Activated T-helper 1 cell treated with Interleukin-2 at 50 U/mL for 16 hours (primary cell): ENCODE measurements around the gene SSC5D.

Source experiments
- DNase-seq: peaks from one replicate; pipeline ENCODE4 v3.0.0-alpha.2; 2020; ENCODE audit warnings: low read depth

Gene SSC5D

GRCh38 chr19:55473225-55474012, 14.8 kb upstream of the SSC5D start:
- no peak for DNase-seq

DNA sequence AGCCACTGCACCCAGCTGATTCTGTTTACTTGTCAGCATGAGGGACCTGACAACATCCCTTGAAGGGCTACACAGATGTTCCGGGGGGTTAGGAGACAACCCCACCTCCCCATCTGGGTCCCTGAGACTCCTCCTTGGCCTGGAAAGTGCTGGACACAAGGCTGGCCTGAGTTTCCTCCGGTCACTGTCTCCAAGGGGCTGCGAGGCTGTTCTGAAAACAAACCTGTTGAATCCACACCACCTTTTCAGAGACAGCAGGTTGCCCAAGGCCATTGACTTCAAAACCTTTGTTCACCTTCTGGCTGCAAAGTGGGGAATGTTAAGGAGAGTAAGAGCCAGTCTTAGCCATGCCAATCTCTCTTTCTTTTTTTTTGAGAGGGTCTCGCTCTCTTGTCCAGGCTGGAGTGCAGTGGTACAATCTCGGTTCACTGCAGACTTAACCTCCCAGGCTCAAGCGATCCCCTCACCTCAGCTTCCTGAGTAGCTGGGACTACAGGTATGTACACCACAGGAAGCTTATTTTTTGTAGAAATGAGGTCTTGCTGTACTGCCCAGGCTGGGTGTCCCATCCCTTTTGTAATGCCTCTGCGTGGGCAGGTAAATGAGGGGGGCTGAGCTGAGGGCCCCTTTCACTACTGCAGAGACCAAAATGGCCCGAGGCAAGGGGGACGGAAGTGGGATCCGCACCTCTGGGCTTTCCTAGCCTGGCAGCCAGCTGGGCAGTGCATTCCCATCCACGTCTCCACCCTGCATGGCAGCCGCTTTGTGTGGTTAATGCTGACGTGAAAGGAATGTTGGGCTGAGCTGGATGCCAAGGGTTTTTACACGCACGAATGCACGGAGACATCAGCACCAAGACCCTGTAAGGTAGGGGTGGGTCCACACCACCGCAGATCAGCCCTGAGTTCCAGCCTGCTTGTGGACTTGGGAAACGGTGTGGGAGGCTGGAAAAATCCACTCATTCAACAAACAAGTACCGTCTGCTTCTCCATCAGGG, 13.7 kb upstream of the SSC5D start:
- DNase-seq, result no peak

DNA sequence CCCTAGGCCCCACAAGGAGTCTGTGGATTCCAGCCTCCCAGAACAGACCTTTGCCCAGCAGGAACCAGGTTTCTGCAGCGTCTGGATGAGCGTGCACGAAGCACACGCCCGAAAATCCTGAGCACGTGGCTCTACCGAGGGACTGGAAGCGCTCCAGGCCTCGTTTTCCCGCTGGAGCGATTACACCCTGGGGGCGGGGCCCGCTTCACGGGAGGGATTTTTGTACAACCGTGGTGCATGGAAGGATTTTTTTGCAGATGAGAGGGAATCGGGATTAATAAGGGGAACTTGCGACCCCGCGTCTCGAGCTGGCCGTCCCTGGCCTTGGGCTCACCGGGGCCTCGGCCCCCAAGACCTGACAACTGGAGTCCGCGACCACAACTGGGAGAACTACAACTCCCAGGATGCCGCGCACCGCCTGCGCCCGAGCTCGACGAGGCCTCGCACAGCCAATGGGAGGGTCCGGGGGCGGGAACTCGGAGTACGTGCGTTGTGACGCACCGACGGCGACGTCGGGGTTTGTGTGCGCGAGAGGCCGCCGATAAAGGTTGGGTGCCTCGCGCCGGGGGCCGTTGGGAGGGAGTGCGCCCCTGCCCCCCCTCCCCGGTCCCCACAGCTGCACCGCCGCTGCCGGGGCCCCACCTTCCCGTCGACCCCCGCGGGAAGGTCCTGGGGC, 12.0 kb upstream of the SSC5D start, which contains the start of gene ZNF628:
TSS of gene ZNF628 (plus strand) at position 518 of the 676 bp plus-strand sequence. CDS start 3,294 bp downstream, outside the sequence.
- DNase-seq, result peak; percentile 97

DNA sequence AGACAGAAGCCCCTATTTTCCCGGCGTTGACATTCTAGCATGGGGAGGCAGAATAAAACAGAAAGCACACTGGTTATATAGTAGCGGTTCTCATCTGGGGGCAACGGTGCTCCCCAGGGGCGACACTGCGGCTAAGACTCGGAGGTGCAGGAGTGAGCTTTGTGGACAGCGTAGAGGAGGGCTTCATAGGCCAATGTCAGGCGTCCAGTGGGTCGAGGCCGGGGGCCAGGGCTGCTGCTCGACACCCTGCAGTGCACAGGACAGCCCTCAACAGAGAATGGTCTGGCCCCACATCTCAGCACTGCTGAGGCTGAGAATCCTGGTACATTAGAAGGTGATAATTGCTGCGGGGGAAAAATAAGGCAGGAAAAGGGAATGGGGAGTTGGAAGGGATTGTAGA, 10.3 kb upstream of the SSC5D start:
- no peak for DNase-seq

- DNase-seq, result no peak
Measured at GRCh38 chr19:55478364-55478763, 9.9 kb upstream of the SSC5D start.

DNA sequence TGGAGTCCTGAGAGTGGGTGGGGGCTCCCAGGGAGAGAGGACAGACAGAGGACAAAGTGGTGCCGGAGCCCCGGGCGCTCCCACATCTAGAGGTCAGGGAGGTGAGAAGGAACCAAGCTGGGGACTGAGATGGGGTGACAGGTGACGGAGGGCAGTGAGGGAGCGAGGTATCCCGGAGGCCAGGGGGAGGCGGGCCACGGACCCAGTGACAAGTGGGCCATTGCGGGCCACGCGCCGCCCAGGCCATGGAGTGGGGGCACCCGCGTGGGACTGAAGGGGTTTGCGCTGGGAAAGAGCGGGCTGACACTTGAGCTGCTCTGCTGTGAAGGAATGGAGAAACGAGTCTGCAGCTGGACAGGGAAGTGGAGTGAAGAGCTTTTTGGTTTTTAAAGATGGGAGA, 9.2 kb upstream of the SSC5D start:
- no peak for DNase-seq

DNA sequence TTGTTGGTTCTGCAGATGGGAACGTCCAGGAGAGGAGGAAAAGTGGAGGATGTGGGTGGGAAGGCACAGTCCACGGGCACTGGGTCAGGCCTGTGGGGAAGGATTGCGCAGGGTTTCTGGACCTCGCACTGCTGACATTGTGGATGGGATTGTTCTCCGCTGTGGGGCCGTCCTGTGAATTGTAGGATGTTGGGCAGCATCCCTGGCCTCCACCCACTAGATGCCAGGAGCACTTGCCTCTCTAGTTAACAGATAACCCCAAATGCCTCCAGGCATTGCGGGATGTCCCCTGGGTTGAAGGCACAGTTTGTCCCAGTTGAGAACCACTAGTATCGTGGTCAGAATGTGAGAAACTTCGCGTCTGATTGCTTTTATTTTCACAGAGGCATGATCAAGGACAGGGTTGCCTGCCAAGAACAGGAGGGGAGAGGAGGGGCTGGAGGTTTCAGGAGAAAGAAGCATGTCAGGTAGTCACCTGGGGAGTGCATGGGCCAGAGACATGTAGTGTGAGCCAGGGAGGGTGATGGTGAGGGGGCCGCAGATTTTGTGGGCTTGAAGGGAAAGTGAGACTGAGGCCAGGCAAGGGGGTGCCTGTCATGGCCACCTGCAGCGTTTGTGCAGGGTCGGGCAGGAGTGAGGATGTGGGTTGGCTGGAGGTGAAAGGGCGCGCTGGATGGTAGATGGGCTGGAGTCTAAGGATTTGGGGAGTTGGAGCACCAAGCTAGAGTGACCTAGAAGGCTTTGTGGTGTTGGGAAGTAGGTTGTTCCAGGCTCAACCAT, 8.6 kb upstream of the SSC5D start:
- DNase-seq, result no peak

GRCh38 chr19:55481148-55481793, 7.0 kb upstream of the SSC5D start:
- no peak for DNase-seq

- DNase-seq, result no peak
Measured at GRCh38 chr19:55481794-55482155, 6.5 kb upstream of the SSC5D start.

DNA sequence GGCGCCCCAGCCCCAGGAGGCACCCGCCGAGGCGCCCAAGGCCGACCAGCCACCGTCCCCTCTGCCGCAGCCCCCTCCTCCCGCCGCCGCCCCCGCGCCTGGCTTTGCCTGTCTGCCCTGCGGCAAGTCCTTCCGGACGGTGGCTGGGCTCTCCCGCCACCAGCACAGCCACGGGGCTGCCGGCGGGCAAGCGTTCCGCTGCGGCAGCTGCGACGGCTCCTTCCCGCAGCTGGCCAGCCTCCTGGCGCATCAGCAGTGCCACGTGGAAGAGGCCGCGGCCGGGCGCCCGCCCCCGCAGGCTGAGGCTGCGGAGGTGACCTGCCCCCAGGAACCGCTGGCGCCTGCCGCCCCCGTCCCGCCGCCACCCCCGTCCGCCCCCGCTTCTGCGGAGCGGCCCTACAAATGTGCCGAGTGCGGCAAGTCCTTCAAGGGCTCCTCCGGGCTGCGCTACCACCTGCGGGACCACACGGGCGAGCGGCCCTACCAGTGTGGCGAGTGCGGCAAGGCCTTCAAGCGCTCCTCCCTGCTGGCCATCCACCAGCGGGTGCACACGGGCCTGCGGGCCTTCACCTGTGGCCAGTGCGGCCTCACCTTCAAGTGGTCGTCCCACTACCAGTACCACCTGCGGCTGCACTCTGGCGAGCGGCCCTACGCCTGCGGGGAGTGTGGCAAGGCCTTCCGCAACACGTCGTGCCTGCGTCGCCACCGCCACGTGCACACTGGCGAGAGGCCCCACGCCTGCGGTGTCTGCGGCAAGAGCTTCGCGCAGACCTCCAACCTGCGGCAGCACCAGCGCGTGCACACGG, 5.9 kb upstream of the SSC5D start:
- no peak for DNase-seq

DNA sequence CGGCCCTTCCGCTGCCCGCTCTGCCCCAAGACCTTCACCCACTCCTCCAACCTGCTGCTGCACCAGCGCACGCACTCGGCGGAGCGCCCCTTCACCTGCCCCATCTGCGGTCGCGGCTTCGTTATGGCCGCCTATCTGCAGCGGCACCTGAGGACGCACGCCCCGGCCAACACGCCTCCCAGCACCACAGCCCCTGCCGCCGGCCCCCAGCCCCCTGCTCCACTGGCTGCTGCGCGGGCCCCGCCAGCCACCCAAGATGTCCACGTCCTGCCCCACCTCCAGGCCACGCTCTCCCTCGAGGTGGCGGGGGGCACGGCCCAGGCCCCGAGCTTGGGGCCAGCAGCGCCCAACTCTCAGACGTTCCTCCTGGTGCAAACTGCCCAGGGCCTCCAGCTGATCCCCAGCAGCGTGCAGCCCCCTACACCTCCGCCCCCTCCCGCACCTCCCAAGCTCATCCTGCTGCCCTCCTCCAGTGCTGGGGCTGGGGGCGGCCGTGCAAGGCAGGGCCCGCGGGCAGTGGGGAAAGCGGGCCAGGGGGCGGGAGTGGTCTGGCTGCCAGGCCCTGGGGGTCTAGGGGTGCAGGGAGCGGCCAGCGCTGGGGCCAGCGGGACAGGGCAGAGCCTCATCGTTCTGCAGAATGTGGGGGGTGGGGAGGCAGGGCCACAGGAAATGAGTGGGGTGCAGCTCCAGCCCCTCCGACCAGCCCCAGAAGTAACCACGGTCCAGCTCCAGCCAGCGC, 5.1 kb upstream of the SSC5D start:
- DNase-seq, result no peak

- DNase-seq, result no peak
Measured at GRCh38 chr19:55483706-55484592, 4.3 kb upstream of the SSC5D start.

GRCh38 chr19:55484593-55485438, 3.4 kb upstream of the SSC5D start, which contains the start of gene NAT14:
Gene NAT14 (plus strand): TSS chr19:55485188. CDS start chr19:55485709, 521 bp downstream.
- DNase-seq, result peak; percentile 38

DNA sequence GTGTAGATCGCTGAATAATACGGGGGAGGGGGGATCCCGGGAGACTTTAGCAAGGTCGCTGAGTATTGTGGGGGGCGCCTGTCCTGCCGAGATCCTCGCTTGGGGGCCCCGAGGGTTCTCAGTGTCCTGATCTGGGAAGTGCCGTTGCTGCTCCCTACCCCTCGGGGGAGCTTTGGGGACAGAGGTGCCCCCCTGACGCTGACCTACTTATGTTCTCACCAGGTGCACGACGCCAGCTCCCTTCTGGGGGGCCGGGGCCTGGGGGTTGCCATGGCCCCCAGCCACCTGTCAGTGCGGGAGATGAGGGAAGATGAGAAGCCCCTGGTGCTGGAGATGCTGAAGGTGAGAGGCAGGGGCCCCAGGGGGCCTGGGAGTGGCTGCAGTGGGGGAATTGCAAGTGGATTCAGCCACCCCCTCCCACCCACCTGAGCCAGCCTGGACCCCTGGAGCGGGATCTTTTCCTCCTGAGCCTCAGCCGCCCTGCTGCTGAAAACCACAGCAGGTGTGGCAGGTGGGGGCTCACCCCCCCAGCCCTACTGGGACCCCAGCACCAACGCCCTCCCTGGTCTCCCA, 2.7 kb upstream of the SSC5D start:
- DNase-seq, result no peak

GRCh38 chr19:55486043-55486970, 1.9 kb upstream of the SSC5D start:
- DNase-seq, result no peak
